Measurements from ENCODE around the gene CTSD. TPM values are rescaled to one million over a fixed set of nuclear protein-coding genes. Genes with fewer than 3 reads are reported as not detected.

Gene CTSD
- total RNA-seq, 2 experiments from 2014 or later = 31.7 to 44.1 TPM

DNA sequence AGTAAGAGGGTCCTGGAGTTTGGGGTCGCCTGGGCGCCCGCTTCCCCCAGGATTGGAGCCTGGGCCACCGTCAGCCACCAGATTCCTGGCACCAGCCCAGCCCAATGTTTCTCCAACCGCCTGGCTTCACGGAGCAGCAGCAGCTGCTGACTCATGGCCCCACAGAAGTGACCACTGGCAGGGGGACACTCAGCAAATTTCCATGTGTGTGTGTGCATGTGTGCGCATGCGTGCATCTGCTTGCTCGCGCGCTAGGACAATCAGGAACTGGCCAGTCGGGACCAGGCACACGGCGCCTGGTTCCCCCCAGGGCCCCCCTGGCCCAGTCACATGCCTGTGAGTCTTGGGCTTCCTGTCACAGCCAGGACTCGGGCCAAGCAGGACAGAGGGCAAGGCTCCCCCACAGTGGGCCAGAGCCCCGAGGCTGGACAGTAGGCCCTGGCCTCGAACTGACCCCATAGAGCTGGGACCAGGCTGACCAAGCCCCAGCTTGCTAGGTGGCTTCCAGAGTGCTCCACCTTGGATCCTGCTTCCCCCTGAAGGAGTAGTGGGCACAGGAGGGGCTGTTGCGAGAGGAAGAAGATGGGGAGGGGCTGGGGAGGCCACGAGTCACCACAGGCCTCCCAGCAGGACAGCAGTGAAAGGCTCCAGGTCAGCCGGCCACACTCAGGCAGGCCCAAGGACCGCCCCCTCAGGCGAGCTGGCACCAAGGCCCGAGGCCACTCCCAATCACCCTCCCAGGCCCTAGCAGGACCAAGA lies 3.2 kb downstream of the CTSD start:
- no peak for DNase-seq (ENCODE audit: low spot score)
- no peak overlapping the region for H3K4me3 ChIP-seq (ENCODE audit: low read depth, low read length, poor library complexity, severe bottlenecking)
- no peaks in the 10 kb centered on the region for H3K9me2 ChIP-seq (ENCODE audit: insufficient read depth, low read length)
- no peaks in the 10 kb centered on the region for H3K79me2 ChIP-seq (ENCODE audit: insufficient read depth, low read depth, low read length)
- H3K9me3 ChIP-seq (ENCODE audit: low read length) = no peaks in the 10 kb centered on the region
- intact Hi-C loops (cut with micrococcal nuclease; ENCODE audit: unreplicated experiment) = no loop called here
- CTCF ChIA-PET (ENCODE audit: unreplicated experiment) = no interaction called here
- POLR2A ChIA-PET = no interaction called here
- peaks cover 15% of the 10 kb centered on the region for H3K4me1 ChIP-seq (ENCODE audit: insufficient read depth, low read length, poor library complexity, severe bottlenecking)
- TF ChIP-seq EZH2phosphoT487 (IDR thresholded peaks at IDR 0.05; ENCODE audit: borderline replicate concordance, low read depth, low read length) = no peak
- TF ChIP-seq, protein P1, sequence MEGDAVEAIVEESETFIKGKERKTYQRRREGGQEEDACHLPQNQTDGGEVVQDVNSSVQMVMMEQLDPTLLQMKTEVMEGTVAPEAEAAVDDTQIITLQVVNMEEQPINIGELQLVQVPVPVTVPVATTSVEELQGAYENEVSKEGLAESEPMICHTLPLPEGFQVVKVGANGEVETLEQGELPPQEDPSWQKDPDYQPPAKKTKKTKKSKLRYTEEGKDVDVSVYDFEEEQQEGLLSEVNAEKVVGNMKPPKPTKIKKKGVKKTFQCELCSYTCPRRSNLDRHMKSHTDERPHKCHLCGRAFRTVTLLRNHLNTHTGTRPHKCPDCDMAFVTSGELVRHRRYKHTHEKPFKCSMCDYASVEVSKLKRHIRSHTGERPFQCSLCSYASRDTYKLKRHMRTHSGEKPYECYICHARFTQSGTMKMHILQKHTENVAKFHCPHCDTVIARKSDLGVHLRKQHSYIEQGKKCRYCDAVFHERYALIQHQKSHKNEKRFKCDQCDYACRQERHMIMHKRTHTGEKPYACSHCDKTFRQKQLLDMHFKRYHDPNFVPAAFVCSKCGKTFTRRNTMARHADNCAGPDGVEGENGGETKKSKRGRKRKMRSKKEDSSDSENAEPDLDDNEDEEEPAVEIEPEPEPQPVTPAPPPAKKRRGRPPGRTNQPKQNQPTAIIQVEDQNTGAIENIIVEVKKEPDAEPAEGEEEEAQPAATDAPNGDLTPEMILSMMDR (conservative IDR thresholded peaks at IDR 0.05; ENCODE audit: low read length) = no peak
- H4K20me1 ChIP-seq (ENCODE audit: insufficient read depth, low read length) = no peaks in the 10 kb centered on the region
- no TSS peak for BruUV-seq (replicated peaks)
- H3K4me2 ChIP-seq (ENCODE audit: low read length) = no peak overlapping the region
- no peak overlapping the region for H2AFZ ChIP-seq (ENCODE audit: low read length)
- no peak overlapping the region for H3K27ac ChIP-seq (ENCODE audit: low read depth, low read length, poor library complexity, severe bottlenecking)
- H3K36me3 ChIP-seq (ENCODE audit: insufficient read depth, low read length) = no peaks in the 10 kb centered on the region

DNA sequence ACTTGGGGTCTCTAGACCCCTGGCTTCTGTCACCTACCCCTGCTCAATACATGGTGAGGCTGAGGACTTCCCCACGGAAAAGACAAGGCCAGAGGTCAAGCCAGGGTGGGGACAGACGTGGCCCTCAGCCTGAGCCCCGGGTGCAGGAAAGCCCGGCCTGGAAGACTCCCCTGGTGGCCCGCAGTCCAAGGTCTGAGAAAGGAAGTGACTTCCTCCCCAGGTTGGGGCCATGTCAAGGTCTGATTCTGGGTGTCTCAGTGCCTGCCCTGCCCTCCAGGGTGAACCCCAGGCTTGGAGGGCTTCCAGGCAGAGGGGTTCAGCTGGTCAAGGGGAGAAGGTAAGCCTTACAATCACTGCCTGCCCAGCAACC lies 3.9 kb downstream of the CTSD start:
- Histone ChIP-seq H3K27ac (ENCODE audit: low read depth, low read length, poor library complexity, severe bottlenecking) (no peak overlapping the region), H3K79me2 (ENCODE audit: insufficient read depth, low read depth, low read length) (no peaks in the 10 kb centered on the region), H4K20me1 (ENCODE audit: insufficient read depth, low read length) (no peaks in the 10 kb centered on the region), H3K4me3 (ENCODE audit: low read depth, low read length, poor library complexity, severe bottlenecking) (no peak overlapping the region), H3K4me2 (ENCODE audit: low read length) (no peak overlapping the region), H3K9me2 (ENCODE audit: insufficient read depth, low read length) (no peaks in the 10 kb centered on the region), H3K9me3 (ENCODE audit: low read length) (no peaks in the 10 kb centered on the region), H2AFZ (ENCODE audit: low read length) (no peak overlapping the region), H3K4me1 (ENCODE audit: insufficient read depth, low read length, poor library complexity, severe bottlenecking) (peaks cover 15% of the 10 kb centered on the region), H3K36me3 (ENCODE audit: insufficient read depth, low read length) (no peaks in the 10 kb centered on the region)
- ChIA-PET POLR2A (no interaction called here), CTCF (ENCODE audit: unreplicated experiment) (no interaction called here)
- TF ChIP-seq EZH2phosphoT487 (IDR thresholded peaks at IDR 0.05; ENCODE audit: borderline replicate concordance, low read depth, low read length) = no peak
- TF ChIP-seq, protein P1 (conservative IDR thresholded peaks at IDR 0.05; ENCODE audit: low read length) = no peak
- BruUV-seq (replicated peaks) = no TSS peak
- intact Hi-C loops (cut with micrococcal nuclease; ENCODE audit: unreplicated experiment) = no loop called here
- DNase-seq (ENCODE audit: low spot score) = no peak

DNA sequence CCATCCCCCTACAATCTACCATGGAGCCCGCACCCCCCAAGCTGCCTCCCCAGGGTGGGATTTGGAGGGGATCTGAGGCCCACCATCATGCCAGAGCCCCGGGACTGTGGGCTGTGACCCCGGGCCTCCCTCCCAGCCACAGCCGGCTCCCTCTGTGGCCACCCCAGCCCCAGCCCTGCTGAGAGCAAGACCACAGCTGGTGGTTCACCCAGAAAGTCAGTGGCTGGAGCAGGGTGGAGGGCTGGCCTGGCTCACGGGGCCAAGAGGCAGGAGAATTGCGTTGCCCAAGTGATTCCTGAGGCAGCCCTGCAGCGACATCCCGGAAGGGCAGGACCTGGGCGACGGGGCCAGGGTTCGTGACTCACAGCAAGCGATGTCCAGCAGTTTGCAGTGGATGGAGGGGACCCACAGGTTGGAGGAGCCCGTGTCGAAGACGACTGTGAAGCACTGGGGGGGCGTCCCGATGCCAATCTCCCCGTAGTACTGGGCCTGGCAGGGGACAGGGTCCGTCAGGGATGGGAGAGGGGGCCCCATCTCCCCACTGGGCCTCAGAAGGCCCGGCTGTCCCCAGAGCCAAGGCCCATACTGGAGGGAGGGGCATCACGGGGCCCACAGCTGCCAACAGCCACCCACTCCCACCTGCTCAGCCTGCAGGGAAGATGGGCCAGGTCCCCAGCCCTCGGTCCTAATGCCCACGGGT lies 4.4 kb downstream of the CTSD start:
- H2AFZ ChIP-seq (ENCODE audit: low read length) = no peak overlapping the region
- H3K9me2 ChIP-seq (ENCODE audit: insufficient read depth, low read length) = no peaks in the 10 kb centered on the region
- H3K79me2 ChIP-seq (ENCODE audit: insufficient read depth, low read depth, low read length) = no peaks in the 10 kb centered on the region
- H3K4me1 ChIP-seq (ENCODE audit: insufficient read depth, low read length, poor library complexity, severe bottlenecking) = peaks cover 10% of the 10 kb centered on the region
- ChIA-PET CTCF (ENCODE audit: unreplicated experiment) (no interaction called here), POLR2A (no interaction called here)
- H3K4me2 ChIP-seq (ENCODE audit: low read length) = no peak overlapping the region
- no peaks in the 10 kb centered on the region for H3K9me3 ChIP-seq (ENCODE audit: low read length)
- TF ChIP-seq EZH2phosphoT487 (IDR thresholded peaks at IDR 0.05; ENCODE audit: borderline replicate concordance, low read depth, low read length) = no peak
- TF ChIP-seq, protein P1 (conservative IDR thresholded peaks at IDR 0.05; ENCODE audit: low read length) = no peak
- no peak overlapping the region for H3K4me3 ChIP-seq (ENCODE audit: low read depth, low read length, poor library complexity, severe bottlenecking)
- no peak overlapping the region for H3K27ac ChIP-seq (ENCODE audit: low read depth, low read length, poor library complexity, severe bottlenecking)
- no peaks in the 10 kb centered on the region for H3K36me3 ChIP-seq (ENCODE audit: insufficient read depth, low read length)
- intact Hi-C loops (cut with micrococcal nuclease; ENCODE audit: unreplicated experiment) = no loop called here
- no peak for DNase-seq (ENCODE audit: low spot score)
- BruUV-seq (replicated peaks) = no TSS peak
- H4K20me1 ChIP-seq (ENCODE audit: insufficient read depth, low read length) = no peaks in the 10 kb centered on the region

Data from OCI-LY7 (cell line).